Stomach (tissue), 9 donors: ENCODE results near the gene RPP21. TPM values are rescaled to one million over a fixed set of nuclear protein-coding genes. Genes with fewer than 3 reads are reported as not detected.

Experiments used
- DNase-seq, 2 donors: peaks; one replicate each; pipeline versions ENCODE4 v3.0.0 to v3.0.0-alpha.2; 2013 to 2019
- H3K27ac ChIP-seq, 5 donors: fragments of 200-600 bp in 4 of 5; sonication (generic) in 4 of 5; one replicate each; pipeline ENCODE4 v1.5.1; 2013 to 2019; ENCODE audit warnings: mild to moderate bottlenecking in 1 of 5, moderate library complexity in 1 of 5
- H3K27me3 ChIP-seq, 3 donors: fragments of 200-600 bp; sonication (generic); one replicate each; pipeline ENCODE4 v1.5.1; 2017 to 2019; ENCODE audit warnings: mixed run types in 1 of 3
- H3K36me3 ChIP-seq, 4 donors: fragments of 200-600 bp; sonication (generic); 1 replicate in 3 of 4; 2 replicates in 1 of 4; pipeline ENCODE4 v1.5.1; 2016 to 2019
- H3K4me1 ChIP-seq, 4 donors: fragments of 200-600 bp; sonication (generic); one replicate each; pipeline ENCODE4 v1.5.1; 2016 to 2019
- H3K4me3 ChIP-seq, 4 donors: fragments of 200-600 bp; sonication (generic) in 3 of 4; one replicate each; pipeline ENCODE4 v1.5.1; 2016 to 2019; ENCODE audit warnings: mild to moderate bottlenecking in 1 of 4
- H3K9me3 ChIP-seq, 4 donors: fragments of 200-600 bp; sonication (generic); one replicate each; pipeline ENCODE4 v1.5.1; 2016 to 2019
- CTCF ChIP-seq, 7 experiments: fragments of 450-650 bp in 4 of 7; fragments of 200-600 bp in 3 of 7; sonication (generic) in 3 of 7; IDR thresholded peaks; one replicate each; pipeline ENCODE4 v1.5.1; 2016 to 2019; ENCODE audit warnings: antibody characterized with exemption in 7 of 7, control low read depth in 2 of 7, mild to moderate bottlenecking in 1 of 7
- EP300 ChIP-seq: sonication (generic); formaldehyde crosslinking; IDR thresholded peaks from one replicate; pipeline ENCODE4 v1.6.1; 2017; ENCODE audit warnings: antibody characterized with exemption
- POLR2A ChIP-seq, 4 donors: fragments of 450-650 bp; IDR thresholded peaks; one replicate each; pipeline ENCODE4 v1.6.1; 2016; ENCODE audit warnings: antibody characterized with exemption in 4 of 4, control low read depth in 2 of 4, mild to moderate bottlenecking in 1 of 4, moderate library complexity in 1 of 4
- POLR2AphosphoS5 ChIP-seq, 3 donors: sonication (generic); formaldehyde crosslinking; IDR thresholded peaks; one replicate each; pipeline ENCODE4 v1.6.1; 2016; ENCODE audit warnings: antibody characterized with exemption in 3 of 3
- WGBS, 5 donors: extraction: QIAGEN DNeasy Blood & Tissue Kit in 3 of 5; methylation state at CpG; one replicate each; pipeline versions ENCODE4 v1.1.5 to v1.1.7; 2013 to 2018; 5-methylcytosine and 5-hydroxymethylcytosine counted together
- intact Hi-C: fragments of 100-400 bp; cut with DNase I; formaldehyde crosslinking; loops from one replicate; pipeline ENCODE4 v1.15.1; 2023; ENCODE audit warnings: low total_unique reads
- polyA plus RNA-seq, 3 donors: library from polyadenylated mRNA; stranded (reverse); fragments of 200-250 nt; gene quantifications; one replicate each; pipeline ENCODE4 v1.2.3, GENCODE V29; 2013
- total RNA-seq, 5 donors: library from RNA; depleted of rRNA; stranded (reverse); fragments of >200 nt; gene quantifications; one replicate each; pipeline versions ENCODE4 v1.1.0 to v1.2.3, GENCODE V29; 2014 to 2016
- donor health status: healthy with polysubstance abuse.
- donor health status: Bipolar disorder and iron deficiency.
- donor health status: healthy.

Gene RPP21
- total and polyA plus RNA-seq, 8 donors = 4.5 to 167 (median 119) TPM; not detected in 1

- Histone ChIP-seq H3K9me3 (no peaks in the 10 kb centered on the region), H3K27ac (no peak overlapping the region), H3K27me3 (peaks cover 0 to 17% (median 0%) of the 10 kb centered on the region in 3 donors), H3K36me3 (peaks cover 0 to 18% (median 16%) of the 10 kb centered on the region in 4 donors), H3K4me1 (peaks cover 9 to 14% (median 10%) of the 10 kb centered on the region in 4 donors), H3K4me3 (no peak overlapping the region)
- TF ChIP-seq EP300 (no peak), POLR2AphosphoS5 (IDR thresholded peaks at IDR 0.05) (no peak), POLR2A (IDR thresholded peaks at IDR 0.05) (no peak), CTCF (IDR thresholded peaks at IDR 0.05) (no peak)
- WGBS, 5 donors = 58 to 74% (median 70%) methylated on average over 3 of the region's 3 CpGs
- intact Hi-C loops = no loop called here
- DNase-seq = no peak
Observed at GRCh38 chr6:30349421-30350177, 4.6 kb downstream of the RPP21 start.

GRCh38 chr6:30350524-30350923, 5.6 kb downstream of the RPP21 start:
- WGBS, 5 donors = 42 to 72% (median 68%) methylated on average over 1 of the region's 1 CpG
- no peaks in the 10 kb centered on the region for H3K9me3 ChIP-seq
- TF ChIP-seq POLR2A (IDR thresholded peaks at IDR 0.05) (no peak), POLR2AphosphoS5 (IDR thresholded peaks at IDR 0.05) (no peak)

GRCh38 chr6:30352550-30352949, 7.6 kb downstream of the RPP21 start:
- Histone ChIP-seq H3K27me3 (peaks cover 0 to 45% (median 5%) of the 10 kb centered on the region in 3 donors), H3K9me3 (no peaks in the 10 kb centered on the region), H3K4me1 (peaks cover 0 to 4% (median 3%) of the 10 kb centered on the region in 4 donors), H3K36me3 (peaks cover 0 to 6% (median 3%) of the 10 kb centered on the region in 4 donors), H3K27ac (no peak overlapping the region), H3K4me3 (no peak overlapping the region)
- 77 to 94% (median 87%) methylated on average over 2 of the region's 2 CpGs for WGBS, 5 donors
- DNase-seq = no peak
- intact Hi-C loops = no loop called here
- no peak for TF ChIP-seq EP300
- TF ChIP-seq POLR2A (IDR thresholded peaks at IDR 0.05) = no peak
- no peak for TF ChIP-seq POLR2AphosphoS5 (IDR thresholded peaks at IDR 0.05)
- TF ChIP-seq CTCF (IDR thresholded peaks at IDR 0.05) = no peak

More at GRCh38 chr6:30350524-30350923, 5.6 kb downstream of the RPP21 start:
- intact Hi-C loops = no loop called here
- peaks cover 7 to 10% (median 7%) of the 10 kb centered on the region in 4 donors for H3K4me1 ChIP-seq
- H3K4me3 ChIP-seq = no peak overlapping the region
- peaks cover 0 to 25% (median 0%) of the 10 kb centered on the region in 3 donors for H3K27me3 ChIP-seq
- peaks cover 0 to 18% (median 16%) of the 10 kb centered on the region in 4 donors for H3K36me3 ChIP-seq
- DNase-seq = no peak
- no peak overlapping the region for H3K27ac ChIP-seq

- no peak overlapping the region for H3K4me3 ChIP-seq
- H3K9me3 ChIP-seq = no peaks in the 10 kb centered on the region
- intact Hi-C loops = no loop called here
- H3K36me3 ChIP-seq = no peaks in the 10 kb centered on the region
- H3K27me3 ChIP-seq = peaks cover 0 to 73% (median 26%) of the 10 kb centered on the region in 3 donors
- DNase-seq = no peak
- no peak for TF ChIP-seq POLR2AphosphoS5 (IDR thresholded peaks at IDR 0.05)
- TF ChIP-seq CTCF (IDR thresholded peaks at IDR 0.05) = no peak
- no peak for TF ChIP-seq EP300
- H3K4me1 ChIP-seq = peaks cover 5 to 11% (median 10%) of the 10 kb centered on the region in 4 donors
- 56 to 67% (median 61%) methylated on average over 4 of the region's 4 CpGs for WGBS, 5 donors
- no peak overlapping the region for H3K27ac ChIP-seq
Observed at GRCh38 chr6:30355281-30355680, 10.3 kb downstream of the RPP21 start.

- Histone ChIP-seq H3K27me3 (peaks cover 0 to 85% (median 30%) of the 10 kb centered on the region in 3 donors), H3K9me3 (no peaks in the 10 kb centered on the region), H3K4me1 (peaks cover 5 to 11% (median 10%) of the 10 kb centered on the region in 4 donors), H3K27ac (no peak overlapping the region), H3K4me3 (no peak overlapping the region), H3K36me3 (no peaks in the 10 kb centered on the region)
- DNase-seq = no peak
- TF ChIP-seq EP300 (no peak), CTCF (IDR thresholded peaks at IDR 0.05) (no peak), POLR2A (IDR thresholded peaks at IDR 0.05) (no peak), POLR2AphosphoS5 (IDR thresholded peaks at IDR 0.05) (no peak)
- intact Hi-C loops = no loop called here
- WGBS, 5 donors = 74 to 86% (median 80%) methylated on average over 1 of the region's 1 CpG
Observed at GRCh38 chr6:30356536-30356935, 11.6 kb downstream of the RPP21 start.
